ENCODE measurements around the gene PLOD2. TPM values are rescaled to one million over a fixed set of nuclear protein-coding genes. Genes with fewer than 3 reads are reported as not detected.

Gene PLOD2
- total and polyA plus RNA-seq, 2 of the 8 experiments (the other 6 are each of a cell fraction or from before 2014, with no cell fraction given) = 4.0 to 28.7 TPM

GRCh38 chr3:146099316-146099715 lies 61.7 kb downstream of the PLOD2 start:
- no peak for DNase-seq (ENCODE audit: low read depth in 1 of 2, low spot score in 2 of 2)
- H2BK15ac ChIP-seq (ENCODE audit: low read length) = no peak overlapping the region
- H2BK12ac ChIP-seq (ENCODE audit: low read depth, low read length) = no peak overlapping the region
- 0 out of 4 replicates have a peak, but pooled peaks cover 0 to 2% of the 10 kb centered on the region in 2 experiments for H3K9me3 ChIP-seq (ENCODE audit: insufficient read depth in 2 of 2, low read depth in 1 of 2, low read length in 1 of 2)
- POLR2A ChIA-PET (ENCODE audit: partially characterized antibody) = no interaction called here
- no peak overlapping the region for H2AK5ac ChIP-seq (ENCODE audit: low read depth, low read length)
- no peak for FAIRE-seq
- no peak overlapping the region for H4K5ac ChIP-seq (ENCODE audit: insufficient read length, low read depth, low read length)
- H3K36me3 ChIP-seq (ENCODE audit: control insufficient read depth in 2 of 4, insufficient read depth in 4 of 4, low read length in 3 of 4) = peaks cover 0 to 3% (median 0%) of the 10 kb centered on the region in 4 experiments; a peak in 2 of 8 replicates
- H3K4ac ChIP-seq (replicated peaks; ENCODE audit: insufficient read length, low read depth, low read length) = no peak overlapping the region
- H4K8ac ChIP-seq (ENCODE audit: extremely low read depth, insufficient read depth, low read length) = no peak overlapping the region
- H2BK20ac ChIP-seq (ENCODE audit: low read length) = no peak overlapping the region
- H3K79me2 ChIP-seq (ENCODE audit: control insufficient read depth in 1 of 2, insufficient read depth in 2 of 2, low read length in 2 of 2) = no peaks in the 10 kb centered on the region
- 96% methylated on average over 9 of the region's 9 CpGs; no CpG with 5 or more reads in 1 of the 2 experiments for WGBS, 2 experiments (ENCODE audit: extremely low coverage in 1 of 2, insufficient coverage in 1 of 2, insufficient read length in 1 of 2, insufficient replicate concordance in 2 of 2, low coverage in 1 of 2, low lambda C conversion rate in 2 of 2, missing lambda C conversion rate in 1 of 2)
- no peaks in the 10 kb centered on the region for H3K79me1 ChIP-seq (ENCODE audit: low read depth, low read length)
- no peak overlapping the region for H4K91ac ChIP-seq (replicated peaks; ENCODE audit: insufficient read length, low read length)
- H3K56ac ChIP-seq (replicated peaks; ENCODE audit: insufficient read length, low read depth, low read length) = no peak overlapping the region
- H2BK5ac ChIP-seq (ENCODE audit: low read depth, low read length) = no peak overlapping the region
- H3K27me3 ChIP-seq (replicated peaks in 1 of 4; ENCODE audit: control insufficient read depth in 3 of 4, extremely low read depth in 1 of 4, insufficient read depth in 3 of 4, low read length in 3 of 4) = no peaks in the 10 kb centered on the region
- no peak overlapping the region for H3K4me3 ChIP-seq (ENCODE audit: extremely low read depth in 1 of 4, insufficient read depth in 2 of 4, low read depth in 3 of 4, low read length in 4 of 4)
- H3K27ac ChIP-seq (ENCODE audit: low read depth, low read length) = no peak overlapping the region
- no peak overlapping the region for H3K9ac ChIP-seq (replicated peaks in 1 of 4; ENCODE audit: extremely low read depth in 1 of 4, low read depth in 3 of 4, low read length in 3 of 4)
- no peak overlapping the region for H3K23ac ChIP-seq (ENCODE audit: insufficient read length)
- no peak overlapping the region for H2BK120ac ChIP-seq (replicated peaks; ENCODE audit: low read depth, low read length)
- CTCF ChIA-PET (ENCODE audit: partially characterized antibody) = interaction anchor here (0.6 to 1.7 kb wide), 4 partner anchors 31 to 732 kb away, joined by 3 to 6 read pairs (median 4); no protein-coding TSS in a partner anchor
- no peak overlapping the region for H3K18ac ChIP-seq (ENCODE audit: extremely low read depth, low read length)
- H2AFZ ChIP-seq (ENCODE audit: low read length) = no peak overlapping the region
- peaks cover 2% of the 10 kb centered on the region; the same call in 1 of the 2 replicates for H3K23me2 ChIP-seq (ENCODE audit: low read depth, low read length)
- H4K20me1 ChIP-seq (replicated peaks in 1 of 2; ENCODE audit: control insufficient read depth in 1 of 2, insufficient read depth in 2 of 2, low read length in 2 of 2) = no peaks in the 10 kb centered on the region
- H3K4me2 ChIP-seq (ENCODE audit: insufficient read depth in 1 of 2, low read depth in 2 of 2, low read length in 2 of 2) = no peak overlapping the region
- H3K4me1 ChIP-seq (replicated peaks in 1 of 4; ENCODE audit: control insufficient read depth in 3 of 4, insufficient read depth in 4 of 4, low read length in 3 of 4) = no peaks in the 10 kb centered on the region; a peak in 1 of 7 replicates
- no peak overlapping the region for H3K14ac ChIP-seq (ENCODE audit: insufficient read length)
- TF ChIP-seq NANOG (IDR thresholded peaks at IDR 0.05; ENCODE audit: insufficient read depth, low read depth, low read length, poor library complexity, severe bottlenecking) = no peak
- TF ChIP-seq CHD2 (IDR thresholded peaks at IDR 0.05; ENCODE audit: low read length) = no peak
- no peak for TF ChIP-seq SAP30 (IDR thresholded peaks at IDR 0.05; ENCODE audit: insufficient read depth, insufficient replicate concordance, low read length)
- TF ChIP-seq EP300 (IDR thresholded peaks at IDR 0.05; ENCODE audit: borderline replicate concordance in 1 of 2, low read depth in 2 of 2, low read length in 2 of 2) = no peak
- TF ChIP-seq SP1 (IDR thresholded peaks at IDR 0.05; ENCODE audit: low read depth, low read length) = no peak
- TF ChIP-seq, protein P1, sequence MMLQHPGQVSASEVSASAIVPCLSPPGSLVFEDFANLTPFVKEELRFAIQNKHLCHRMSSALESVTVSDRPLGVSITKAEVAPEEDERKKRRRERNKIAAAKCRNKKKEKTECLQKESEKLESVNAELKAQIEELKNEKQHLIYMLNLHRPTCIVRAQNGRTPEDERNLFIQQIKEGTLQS (IDR thresholded peaks at IDR 0.05; ENCODE audit: insufficient read depth, low read depth, low read length) = no peak
- TF ChIP-seq HDAC2 (IDR thresholded peaks at IDR 0.05; ENCODE audit: borderline replicate concordance in 1 of 2, low read depth in 2 of 2, low read length in 2 of 2) = no peak
- TF ChIP-seq KDM4A (IDR thresholded peaks at IDR 0.05; ENCODE audit: low read depth, low read length, severe bottlenecking) = no peak

Measured in H1 (cell line).